Central memory CD8-positive, alpha-beta T cell (primary cell): ENCODE measurements around the gene RAB6B.
A peak's percentile ranks its signal among the peaks of the same experiment; 100 is the strongest.

Experiments used
- ATAC-seq: fragments of 150-1000 bp; cut with Tn5 transposase; replicated peaks from 2 replicates; pipeline ENCODE4 v1.10.0; 2022; ENCODE audit warnings: mild to moderate bottlenecking, moderate FRiP score, moderate number of reproducible peaks; ENCODE audit not compliant: poor library complexity, severe bottlenecking; ENCODE audit errors: extremely low read depth
- DNase-seq, 2 donors: peaks; one replicate each; pipeline ENCODE4 v3.0.0; 2021; ENCODE audit warnings: low spot score in 2 of 2
- H3K27ac Mint-ChIP-seq: one replicate; pipeline ENCODE4 v1.8.0; 2022; ENCODE audit warnings: low read depth, mild to moderate bottlenecking, moderate library complexity, mixed read lengths
- H3K27me3 Mint-ChIP-seq: one replicate; pipeline ENCODE4 v1.8.0; 2022; ENCODE audit warnings: mixed read lengths
- H3K36me3 Mint-ChIP-seq: one replicate; pipeline ENCODE4 v1.8.0; 2022; ENCODE audit warnings: mild to moderate bottlenecking, moderate library complexity, mixed read lengths; ENCODE audit not compliant: insufficient read depth
- H3K4me1 Mint-ChIP-seq: one replicate; pipeline ENCODE4 v1.8.0; 2022; ENCODE audit warnings: mixed read lengths
- H3K4me3 Mint-ChIP-seq: one replicate; pipeline ENCODE4 v1.8.0; 2022; ENCODE audit warnings: mild to moderate bottlenecking, moderate library complexity, mixed read lengths
- H3K9me3 Mint-ChIP-seq: one replicate; pipeline ENCODE4 v1.8.0; 2022; ENCODE audit warnings: mixed read lengths

RAB6B gene

DNA sequence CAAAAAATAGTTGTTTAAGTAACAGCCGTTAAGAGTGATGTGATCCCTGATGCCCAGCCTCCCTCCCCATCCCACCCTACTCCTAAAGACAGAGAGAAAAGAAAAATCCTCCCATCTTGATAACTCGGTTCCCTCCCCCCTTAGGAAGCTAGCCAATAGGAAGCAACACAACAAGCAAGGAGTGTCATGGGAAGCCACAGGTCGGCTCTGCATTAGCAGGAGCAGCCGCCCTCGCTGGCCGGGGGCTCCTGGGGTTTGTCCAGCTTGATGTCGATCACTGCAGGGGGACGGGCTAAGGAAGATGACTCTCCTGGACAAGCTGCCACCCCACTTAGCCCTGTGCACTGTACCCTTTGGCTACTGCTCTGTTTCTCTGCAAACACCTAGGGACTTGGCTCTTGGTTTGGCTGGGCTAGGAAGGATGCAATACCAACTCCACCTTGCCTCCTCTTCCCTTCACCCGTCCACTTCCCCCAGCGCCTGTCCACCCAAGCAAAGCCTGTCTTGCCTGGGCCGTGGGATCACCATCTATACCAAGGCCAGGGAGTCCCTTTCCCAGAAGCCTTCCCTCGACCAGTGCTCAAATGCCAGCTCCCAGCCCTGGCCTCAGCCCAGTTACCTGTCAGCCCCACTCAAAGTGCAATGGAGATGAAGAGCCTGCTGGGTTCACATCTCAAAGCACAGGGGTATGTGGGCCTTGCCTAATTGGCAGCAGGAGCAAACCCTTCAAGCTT, 66.9 kb downstream of the RAB6B start:
- no peaks in the 10 kb centered on the region for H3K9me3 Mint-ChIP-seq
- H3K27ac Mint-ChIP-seq, result no peak overlapping the region
- H3K27me3 Mint-ChIP-seq, result peaks cover 6% of the 10 kb centered on the region
- H3K4me1 Mint-ChIP-seq, result no peaks in the 10 kb centered on the region
- no peak overlapping the region for H3K4me3 Mint-ChIP-seq
- ATAC-seq (no peak), DNase-seq (no peak)
- peaks cover 7% of the 10 kb centered on the region for H3K36me3 Mint-ChIP-seq

DNA sequence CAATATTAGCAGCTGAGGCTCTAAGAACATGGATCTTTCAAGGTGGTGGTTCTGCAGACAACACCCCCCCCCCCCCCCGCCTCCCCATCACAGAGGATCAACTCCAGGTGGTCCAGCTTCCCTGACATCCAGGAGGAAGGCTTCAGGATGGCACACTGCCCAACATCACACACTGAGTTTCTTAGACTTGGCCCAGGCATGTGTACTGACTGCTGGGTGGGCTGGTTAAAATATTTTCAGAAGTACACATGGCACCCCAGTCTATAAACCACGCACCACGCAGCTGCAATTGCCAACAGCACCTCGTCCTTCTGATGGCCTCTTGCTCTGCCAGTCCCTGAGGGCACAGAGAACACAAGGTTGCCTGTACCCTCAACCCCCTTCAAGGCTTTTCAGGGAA, 68.0 kb downstream of the RAB6B start:
- DNase-seq, result no peak
- Mint-ChIP-seq H3K9me3 (no peaks in the 10 kb centered on the region), H3K27ac (no peak overlapping the region), H3K4me1 (no peaks in the 10 kb centered on the region), H3K4me3 (no peak overlapping the region), H3K36me3 (peaks cover 12% of the 10 kb centered on the region), H3K27me3 (peaks cover 6% of the 10 kb centered on the region)
- ATAC-seq, result no peak

DNA sequence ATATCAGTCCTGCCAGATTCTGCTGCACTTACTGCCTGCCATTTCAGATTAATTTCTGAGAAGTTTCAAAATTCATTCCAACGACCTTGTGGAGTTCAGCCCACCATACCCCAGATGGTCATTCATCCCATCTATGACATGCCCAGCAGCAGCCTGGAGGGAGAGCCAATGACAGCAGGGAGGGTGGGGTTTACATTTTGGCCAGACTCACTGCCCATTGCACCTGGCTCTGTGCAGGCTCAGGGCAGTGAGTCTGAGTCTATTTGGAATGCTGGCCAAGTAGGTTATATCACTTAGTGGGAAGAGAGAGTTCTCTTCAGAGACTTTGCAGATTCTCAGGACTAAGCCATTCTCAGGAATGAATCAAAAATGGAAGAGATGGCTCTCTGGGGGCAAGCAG, 68.5 kb downstream of the RAB6B start:
- Mint-ChIP-seq H3K27me3 (peaks cover 6% of the 10 kb centered on the region), H3K4me3 (no peak overlapping the region), H3K27ac (no peak overlapping the region), H3K9me3 (no peaks in the 10 kb centered on the region), H3K36me3 (peaks cover 13% of the 10 kb centered on the region), H3K4me1 (no peaks in the 10 kb centered on the region)
- no peak for ATAC-seq
- DNase-seq, result no peak

DNA sequence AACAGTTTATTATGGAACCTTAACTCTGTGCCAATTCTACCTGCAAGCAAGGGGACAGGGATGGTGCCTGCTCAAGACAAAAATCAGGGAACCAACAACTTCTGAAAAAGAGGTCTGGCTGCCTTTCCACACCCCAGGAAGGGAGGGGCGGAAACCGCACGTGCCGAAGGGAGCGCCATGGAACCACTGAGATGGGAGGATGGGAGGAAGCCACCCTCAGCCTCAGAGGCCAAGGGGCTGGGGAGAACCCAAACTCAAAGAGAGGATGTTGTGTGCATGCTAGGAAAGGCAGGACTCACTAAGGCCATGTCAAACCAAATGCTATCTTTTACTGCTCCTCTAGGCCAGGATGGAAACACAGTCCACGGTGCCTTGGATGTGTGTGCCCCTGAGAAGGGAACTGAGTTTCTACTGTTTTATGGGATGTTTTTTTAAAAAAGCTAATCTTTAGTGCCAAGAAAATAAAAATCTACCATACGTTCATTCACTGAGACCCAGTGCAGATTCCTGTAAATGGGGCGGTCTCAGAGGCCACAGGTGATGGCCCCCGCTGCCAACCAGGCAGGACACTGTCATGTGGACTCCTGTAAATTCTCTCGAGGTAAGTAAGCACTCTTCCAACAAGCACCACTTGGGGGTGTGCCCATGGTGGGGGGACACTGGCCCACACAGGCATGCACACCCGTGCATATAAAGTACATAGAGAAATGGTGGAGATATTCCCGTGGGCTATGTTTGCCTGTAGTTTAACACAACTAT, 69.5 kb downstream of the RAB6B start:
- Mint-ChIP-seq H3K9me3 (no peaks in the 10 kb centered on the region), H3K27me3 (peaks cover 6% of the 10 kb centered on the region), H3K36me3 (peaks cover 18% of the 10 kb centered on the region), H3K4me3 (no peak overlapping the region), H3K4me1 (no peaks in the 10 kb centered on the region), H3K27ac (no peak overlapping the region)
- DNase-seq (no peak), ATAC-seq (no peak)

DNA sequence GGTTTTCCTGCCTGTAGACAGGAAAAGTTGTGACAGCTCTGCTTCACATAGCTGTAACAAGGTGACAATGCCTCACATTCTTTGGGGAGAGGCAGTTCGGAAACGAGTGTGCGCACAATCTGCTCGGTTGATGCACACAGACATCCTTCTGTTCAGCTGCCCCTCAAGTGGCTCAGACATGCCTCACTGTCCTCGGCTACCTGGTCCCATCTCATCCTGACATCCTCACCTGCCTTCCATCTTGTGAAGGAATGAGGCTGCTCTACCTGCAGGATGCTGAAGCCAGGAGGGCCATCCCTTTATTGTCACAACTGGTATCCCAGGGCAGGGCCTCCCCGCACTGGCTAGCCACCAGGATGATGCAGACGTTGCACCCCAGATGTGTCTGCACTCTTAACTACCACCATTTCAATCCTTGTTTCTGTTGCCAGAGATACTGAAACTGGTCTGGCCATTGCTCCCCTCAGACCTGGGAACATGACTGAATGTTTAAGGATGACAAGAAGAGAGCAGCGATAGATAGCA, 70.7 kb downstream of the RAB6B start:
- Mint-ChIP-seq H3K27ac (no peak overlapping the region), H3K36me3 (peaks cover 27% of the 10 kb centered on the region)
- no peak for ATAC-seq

DNA sequence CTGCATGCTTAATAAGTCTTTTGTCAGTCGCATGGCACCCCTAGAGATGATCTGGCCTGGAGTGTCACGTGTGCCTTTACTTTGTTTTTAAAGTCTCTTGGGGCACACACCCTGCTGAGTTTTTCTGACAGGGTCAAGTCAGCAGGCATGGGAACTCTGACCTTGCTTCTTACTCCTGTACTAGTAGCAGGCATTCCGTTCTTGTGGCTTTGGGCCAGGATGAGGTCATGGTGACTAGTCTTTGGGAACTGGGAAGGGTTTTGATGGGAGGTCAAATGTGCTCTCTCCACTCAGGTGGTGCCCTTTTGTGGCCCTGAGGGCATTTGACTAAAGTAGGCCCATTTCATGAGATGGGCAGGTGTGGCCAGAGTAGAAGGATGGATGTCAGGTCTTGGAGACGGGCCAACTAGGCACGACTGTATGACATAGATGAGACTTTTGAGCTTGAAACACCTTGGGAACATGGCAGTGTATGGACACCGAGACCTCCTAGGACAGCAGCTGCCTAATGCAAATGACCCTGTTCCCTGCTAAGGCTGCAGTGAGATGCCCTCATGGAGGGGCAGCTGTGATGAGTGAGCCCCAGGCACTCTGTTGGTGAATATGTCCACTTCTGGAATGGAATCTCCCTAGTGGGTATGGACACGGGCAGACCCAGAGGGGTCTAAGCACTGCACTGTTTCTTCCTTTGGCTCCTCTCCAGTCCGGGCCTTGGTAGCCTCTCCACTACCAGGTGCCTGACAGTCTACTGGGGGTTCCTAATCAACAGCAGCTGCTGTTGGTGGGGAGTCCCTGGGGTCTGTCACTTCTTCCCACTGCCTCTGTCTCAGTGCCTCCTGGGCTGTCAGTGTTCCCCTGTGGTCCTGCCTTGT, 73.7 kb downstream of the RAB6B start:
- Mint-ChIP-seq H3K27ac (no peak overlapping the region), H3K27me3 (no peaks in the 10 kb centered on the region), H3K4me3 (no peak overlapping the region), H3K36me3 (peaks cover 43% of the 10 kb centered on the region), H3K4me1 (no peaks in the 10 kb centered on the region), H3K9me3 (no peaks in the 10 kb centered on the region)
- ATAC-seq (no peak), DNase-seq (no peak)

More for the DNA sequence above, 70.7 kb downstream of the RAB6B start:
- H3K9me3 Mint-ChIP-seq, result no peaks in the 10 kb centered on the region
- no peaks in the 10 kb centered on the region for H3K4me1 Mint-ChIP-seq
- no peak overlapping the region for H3K4me3 Mint-ChIP-seq
- no peak for DNase-seq
- H3K27me3 Mint-ChIP-seq, result no peaks in the 10 kb centered on the region

DNA sequence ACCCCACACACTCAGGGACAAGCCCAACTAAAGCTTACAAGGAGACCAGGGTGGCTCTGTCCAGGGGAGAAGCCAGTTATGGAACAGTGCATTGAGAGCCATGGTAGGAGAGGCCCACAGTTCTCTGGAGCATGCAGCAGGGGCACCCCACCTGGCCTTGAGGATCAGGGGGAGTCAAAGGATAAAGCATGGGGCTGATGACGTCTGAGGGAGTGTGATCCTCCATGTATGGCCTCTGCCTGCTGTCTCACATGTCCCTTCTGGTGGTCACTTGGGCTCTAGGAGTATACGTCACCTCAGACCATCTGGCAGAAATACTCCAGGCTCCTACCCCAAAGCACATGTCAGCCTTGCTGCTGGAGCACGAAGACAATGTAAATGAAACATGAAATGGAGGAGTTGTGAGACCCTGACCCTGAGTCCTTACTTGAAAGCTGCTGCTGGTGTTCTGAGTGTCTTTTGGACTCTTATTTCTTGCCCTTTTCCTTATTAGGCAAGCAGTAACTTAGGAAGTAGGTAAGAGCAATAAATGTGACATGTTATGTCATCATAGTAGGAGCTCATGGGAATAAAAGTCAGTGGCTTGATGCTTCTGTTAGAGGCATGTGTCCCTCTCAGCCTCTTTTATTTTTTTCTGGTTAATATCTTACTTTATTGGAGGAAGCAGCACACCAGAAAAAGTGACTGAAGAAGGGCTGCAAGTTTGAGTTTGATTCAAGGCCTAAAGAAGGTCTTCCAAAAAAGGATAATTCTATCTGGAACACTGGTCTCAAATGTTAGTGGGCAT, 74.6 kb downstream of the RAB6B start:
- Mint-ChIP-seq H3K27me3 (no peaks in the 10 kb centered on the region), H3K4me1 (no peaks in the 10 kb centered on the region), H3K4me3 (no peak overlapping the region), H3K27ac (no peak overlapping the region), H3K9me3 (no peaks in the 10 kb centered on the region), H3K36me3 (peaks cover 46% of the 10 kb centered on the region)
- no peak for DNase-seq
- no peak for ATAC-seq

DNA sequence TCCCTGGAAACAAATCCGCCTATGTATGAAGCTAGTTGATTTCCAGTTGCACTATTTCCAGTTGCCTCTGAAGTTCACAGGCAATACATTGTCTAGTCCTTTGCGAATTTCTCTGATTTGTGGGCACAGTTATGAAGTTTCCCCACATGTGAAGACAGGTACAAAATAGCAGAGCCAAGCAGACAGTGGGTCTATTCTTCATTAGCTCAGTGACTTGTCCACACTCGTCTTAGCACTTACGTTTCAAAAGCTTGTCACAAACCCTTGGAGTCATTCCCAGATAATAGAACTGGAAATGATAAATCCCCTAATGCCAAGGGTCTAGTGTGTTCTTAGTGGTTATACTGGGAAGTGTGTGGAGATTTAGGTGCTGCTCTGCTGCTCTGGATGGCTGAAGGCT, 75.6 kb downstream of the RAB6B start:
- Mint-ChIP-seq H3K27me3 (no peaks in the 10 kb centered on the region), H3K36me3 (peaks cover 46% of the 10 kb centered on the region), H3K4me1 (no peaks in the 10 kb centered on the region), H3K9me3 (no peaks in the 10 kb centered on the region), H3K4me3 (no peak overlapping the region), H3K27ac (no peak overlapping the region)
- ATAC-seq (no peak), DNase-seq (no peak)

DNA sequence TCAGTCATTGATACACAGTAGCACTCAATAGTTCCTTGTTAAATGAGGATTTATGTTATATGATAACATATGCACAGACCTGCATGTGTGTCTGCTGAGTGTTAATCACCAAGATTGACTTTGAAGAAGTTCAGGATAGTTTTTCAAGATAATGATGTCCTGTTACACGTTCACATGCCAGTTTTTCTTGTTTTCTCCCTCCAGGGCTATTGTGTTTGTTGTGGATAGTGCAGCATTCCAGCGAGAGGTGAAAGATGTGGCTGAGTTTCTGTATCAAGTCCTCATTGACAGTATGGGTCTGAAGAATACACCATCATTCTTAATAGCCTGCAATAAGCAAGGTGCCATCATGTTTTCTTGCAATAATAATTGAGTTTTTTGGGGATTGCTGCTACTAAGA, 80.3 kb downstream of the RAB6B start:
- no peaks in the 10 kb centered on the region for H3K9me3 Mint-ChIP-seq

DNA sequence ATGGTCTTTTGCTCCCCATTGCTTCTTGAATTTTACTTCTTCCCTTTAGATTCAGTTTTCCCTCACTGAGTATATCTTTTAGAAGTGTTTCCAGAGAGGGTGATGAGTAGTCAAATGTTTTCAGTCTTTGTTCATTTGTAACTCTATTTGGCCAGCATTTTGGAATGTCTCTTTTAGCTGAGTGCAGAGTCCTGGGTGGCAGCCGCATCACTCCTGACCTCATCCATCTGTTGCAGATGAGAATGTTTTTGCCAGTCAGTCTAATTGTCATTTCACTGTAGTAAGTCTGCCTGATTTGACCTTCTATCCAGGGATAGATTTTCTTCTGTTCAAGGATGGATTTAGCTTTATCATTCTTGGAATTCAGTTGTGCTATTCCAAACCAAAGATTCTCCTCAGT, 82.8 kb downstream of the RAB6B start:
- H3K27me3 Mint-ChIP-seq, result no peaks in the 10 kb centered on the region
- DNase-seq, result no peak
- H3K9me3 Mint-ChIP-seq, result no peaks in the 10 kb centered on the region
- no peak for ATAC-seq
- H3K4me1 Mint-ChIP-seq, result peaks cover 18% of the 10 kb centered on the region
- no peak overlapping the region for H3K4me3 Mint-ChIP-seq
- peaks cover 58% of the 10 kb centered on the region for H3K36me3 Mint-ChIP-seq
- no peak overlapping the region for H3K27ac Mint-ChIP-seq

More for the DNA sequence above, 80.3 kb downstream of the RAB6B start:
- no peak for DNase-seq
- Mint-ChIP-seq H3K4me1 (peaks cover 7% of the 10 kb centered on the region), H3K36me3 (peaks cover 53% of the 10 kb centered on the region), H3K27ac (no peak overlapping the region), H3K4me3 (no peak overlapping the region), H3K27me3 (no peaks in the 10 kb centered on the region)
- no peak for ATAC-seq

DNA sequence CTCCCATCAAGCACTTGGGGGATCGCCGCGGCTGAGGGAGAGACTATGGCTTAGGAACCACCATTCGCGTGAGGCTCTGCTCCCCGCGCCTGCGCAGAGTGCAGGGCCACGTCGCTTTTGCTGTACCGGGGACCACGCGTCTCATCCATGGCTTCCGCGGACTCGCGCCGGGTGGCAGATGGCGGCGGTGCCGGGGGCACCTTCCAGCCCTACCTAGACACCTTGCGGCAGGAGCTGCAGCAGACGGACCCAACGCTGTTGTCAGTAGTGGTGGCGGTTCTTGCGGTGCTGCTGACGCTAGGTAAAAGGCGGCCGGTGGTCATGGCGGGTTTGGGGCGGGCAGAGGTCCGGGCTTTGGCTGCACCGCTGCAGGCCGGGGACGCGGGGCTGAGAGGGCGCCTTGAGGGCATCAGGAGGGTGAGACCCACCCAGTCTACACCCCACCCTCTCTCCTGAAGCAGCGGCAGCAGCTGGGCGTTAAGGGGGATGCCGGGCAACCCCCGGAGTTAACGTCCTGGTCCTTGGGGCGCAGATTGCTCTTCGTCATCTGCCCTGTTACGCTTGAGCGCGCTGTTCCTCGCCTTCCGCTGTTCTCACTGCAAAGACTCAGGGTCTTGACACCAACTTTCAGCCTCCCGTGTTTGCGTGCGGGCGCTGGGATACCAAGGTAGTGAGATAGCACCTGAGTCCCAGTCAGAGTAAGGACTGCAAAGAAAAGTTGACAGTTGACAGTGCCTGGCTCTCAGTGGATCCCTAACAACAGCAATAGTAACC, 89.8 kb downstream of the RAB6B start, which contains the start of gene SRPRB:
TSS of gene SRPRB (plus strand) at position 114 of the 774 bp plus-strand sequence. CDS start at position 148, 34 bp downstream.
- no peaks in the 10 kb centered on the region for H3K9me3 Mint-ChIP-seq
- peaks cover 24% of the 10 kb centered on the region for H3K4me1 Mint-ChIP-seq
- peak within 1 kb of the TSS; percentile 78 for H3K27ac Mint-ChIP-seq
- peak within 1 kb of the TSS; percentile 96 for H3K4me3 Mint-ChIP-seq
- peak; percentile 98 for ATAC-seq
- peaks cover 30% of the 10 kb centered on the region for H3K36me3 Mint-ChIP-seq
- peak; percentile 85 to 91 for DNase-seq
- no peaks in the 10 kb centered on the region for H3K27me3 Mint-ChIP-seq
